ENCODE data around the gene PRKCH.
"Not testable (repeated sequence)": the region's sequence is repeated elsewhere in the genome, so short reads cannot be mapped to it uniquely, and the experiment has no call there.

Gene PRKCH

GRCh38 chr14:61304688-61305087 lies 16.7 kb upstream of the PRKCH start:
- TF ChIP-seq OSR1 (CRISPR knock-in tag; IDR thresholded peaks at IDR 0.05) (no peak), SNAI2 (CRISPR knock-in tag; IDR thresholded peaks at IDR 0.05) (no peak), PPARA (CRISPR knock-in tag; IDR thresholded peaks at IDR 0.05; ENCODE audit: borderline replicate concordance) (no peak), ZFP3 (CRISPR knock-in tag; IDR thresholded peaks at IDR 0.05) (no peak), TOX (CRISPR knock-in tag; IDR thresholded peaks at IDR 0.05; ENCODE audit: borderline replicate concordance) (no peak), CSDC2 (CRISPR knock-in tag; IDR thresholded peaks at IDR 0.05) (no peak), BACH2 (CRISPR knock-in tag; IDR thresholded peaks at IDR 0.05; ENCODE audit: borderline replicate concordance) (no peak), ZC3H10 (CRISPR knock-in tag; IDR thresholded peaks at IDR 0.05) (no peak), GLIS3 (CRISPR knock-in tag; IDR thresholded peaks at IDR 0.05) (no peak), RARB (CRISPR knock-in tag; IDR thresholded peaks at IDR 0.05) (no peak), ZNF8 (CRISPR knock-in tag; IDR thresholded peaks at IDR 0.05) (no peak), TSHZ2 (CRISPR knock-in tag; IDR thresholded peaks at IDR 0.05) (no peak), ZFP30 (CRISPR knock-in tag; IDR thresholded peaks at IDR 0.05) (no peak), TCF4 (CRISPR knock-in tag; IDR thresholded peaks at IDR 0.05; ENCODE audit: borderline replicate concordance) (no peak)
- TF ChIP-seq, protein P1, sequence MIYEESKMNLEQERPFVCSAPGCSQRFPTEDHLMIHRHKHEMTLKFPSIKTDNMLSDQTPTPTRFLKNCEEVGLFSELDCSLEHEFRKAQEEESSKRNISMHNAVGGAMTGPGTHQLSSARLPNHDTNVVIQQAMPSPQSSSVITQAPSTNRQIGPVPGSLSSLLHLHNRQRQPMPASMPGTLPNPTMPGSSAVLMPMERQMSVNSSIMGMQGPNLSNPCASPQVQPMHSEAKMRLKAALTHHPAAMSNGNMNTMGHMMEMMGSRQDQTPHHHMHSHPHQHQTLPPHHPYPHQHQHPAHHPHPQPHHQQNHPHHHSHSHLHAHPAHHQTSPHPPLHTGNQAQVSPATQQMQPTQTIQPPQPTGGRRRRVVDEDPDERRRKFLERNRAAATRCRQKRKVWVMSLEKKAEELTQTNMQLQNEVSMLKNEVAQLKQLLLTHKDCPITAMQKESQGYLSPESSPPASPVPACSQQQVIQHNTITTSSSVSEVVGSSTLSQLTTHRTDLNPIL (CRISPR knock-in tag; IDR thresholded peaks at IDR 0.05; ENCODE audit: low read depth), result no peak
- TF ChIP-seq, protein P2, sequence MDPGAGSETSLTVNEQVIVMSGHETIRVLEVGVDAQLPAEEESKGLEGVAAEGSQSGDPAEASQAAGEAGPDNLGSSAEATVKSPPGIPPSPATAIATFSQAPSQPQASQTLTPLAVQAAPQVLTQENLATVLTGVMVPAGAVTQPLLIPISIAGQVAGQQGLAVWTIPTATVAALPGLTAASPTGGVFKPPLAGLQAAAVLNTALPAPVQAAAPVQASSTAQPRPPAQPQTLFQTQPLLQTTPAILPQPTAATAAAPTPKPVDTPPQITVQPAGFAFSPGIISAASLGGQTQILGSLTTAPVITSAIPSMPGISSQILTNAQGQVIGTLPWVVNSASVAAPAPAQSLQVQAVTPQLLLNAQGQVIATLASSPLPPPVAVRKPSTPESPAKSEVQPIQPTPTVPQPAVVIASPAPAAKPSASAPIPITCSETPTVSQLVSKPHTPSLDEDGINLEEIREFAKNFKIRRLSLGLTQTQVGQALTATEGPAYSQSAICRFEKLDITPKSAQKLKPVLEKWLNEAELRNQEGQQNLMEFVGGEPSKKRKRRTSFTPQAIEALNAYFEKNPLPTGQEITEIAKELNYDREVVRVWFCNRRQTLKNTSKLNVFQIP (CRISPR knock-in tag; IDR thresholded peaks at IDR 0.05; ENCODE audit: borderline replicate concordance, low read depth), result no peak
- ATAC-seq, result no peak

GRCh38 chr14:61308198-61308597 lies 13.2 kb upstream of the PRKCH start:
- ATAC-seq, result no peak
- TF ChIP-seq, protein P1 (CRISPR knock-in tag; IDR thresholded peaks at IDR 0.05; ENCODE audit: low read depth), result no peak
- no peak for TF ChIP-seq TSHZ2 (CRISPR knock-in tag; IDR thresholded peaks at IDR 0.05)
- TF ChIP-seq BACH2 (CRISPR knock-in tag; IDR thresholded peaks at IDR 0.05; ENCODE audit: borderline replicate concordance), result no peak
- no peak for TF ChIP-seq OSR1 (CRISPR knock-in tag; IDR thresholded peaks at IDR 0.05)
- no peak for TF ChIP-seq TOX (CRISPR knock-in tag; IDR thresholded peaks at IDR 0.05; ENCODE audit: borderline replicate concordance)
- TF ChIP-seq ZNF8 (CRISPR knock-in tag; IDR thresholded peaks at IDR 0.05), result no peak
- no peak for TF ChIP-seq CSDC2 (CRISPR knock-in tag; IDR thresholded peaks at IDR 0.05)
- no peak for TF ChIP-seq ESRRG (CRISPR knock-in tag; IDR thresholded peaks at IDR 0.05)
- TF ChIP-seq PATZ1 (CRISPR knock-in tag; IDR thresholded peaks at IDR 0.05; ENCODE audit: borderline replicate concordance), result no peak
- no peak for TF ChIP-seq SNAI2 (CRISPR knock-in tag; IDR thresholded peaks at IDR 0.05)
- no peak for TF ChIP-seq ZNF70 (CRISPR knock-in tag; IDR thresholded peaks at IDR 0.05)
- no peak for TF ChIP-seq PPARA (CRISPR knock-in tag; IDR thresholded peaks at IDR 0.05; ENCODE audit: borderline replicate concordance)
- TF ChIP-seq, protein P2 (CRISPR knock-in tag; IDR thresholded peaks at IDR 0.05; ENCODE audit: borderline replicate concordance, low read depth), result no peak
- TF ChIP-seq ZC3H10 (CRISPR knock-in tag; IDR thresholded peaks at IDR 0.05), result no peak
- TF ChIP-seq RARB (CRISPR knock-in tag; IDR thresholded peaks at IDR 0.05), result no peak
- no peak for TF ChIP-seq GLIS3 (CRISPR knock-in tag; IDR thresholded peaks at IDR 0.05)
- TF ChIP-seq ARNTL (CRISPR knock-in tag; IDR thresholded peaks at IDR 0.05; ENCODE audit: borderline replicate concordance, low read depth), result no peak
- TF ChIP-seq, protein P3, sequence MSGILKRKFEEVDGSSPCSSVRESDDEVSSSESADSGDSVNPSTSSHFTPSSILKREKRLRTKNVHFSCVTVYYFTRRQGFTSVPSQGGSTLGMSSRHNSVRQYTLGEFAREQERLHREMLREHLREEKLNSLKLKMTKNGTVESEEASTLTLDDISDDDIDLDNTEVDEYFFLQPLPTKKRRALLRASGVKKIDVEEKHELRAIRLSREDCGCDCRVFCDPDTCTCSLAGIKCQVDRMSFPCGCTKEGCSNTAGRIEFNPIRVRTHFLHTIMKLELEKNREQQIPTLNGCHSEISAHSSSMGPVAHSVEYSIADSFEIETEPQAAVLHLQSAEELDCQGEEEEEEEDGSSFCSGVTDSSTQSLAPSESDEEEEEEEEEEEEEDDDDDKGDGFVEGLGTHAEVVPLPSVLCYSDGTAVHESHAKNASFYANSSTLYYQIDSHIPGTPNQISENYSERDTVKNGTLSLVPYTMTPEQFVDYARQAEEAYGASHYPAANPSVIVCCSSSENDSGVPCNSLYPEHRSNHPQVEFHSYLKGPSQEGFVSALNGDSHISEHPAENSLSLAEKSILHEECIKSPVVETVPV (CRISPR knock-in tag; IDR thresholded peaks at IDR 0.05), result no peak
- no peak for TF ChIP-seq ZFP3 (CRISPR knock-in tag; IDR thresholded peaks at IDR 0.05)

GRCh38 chr14:61308701-61309100 lies 12.7 kb upstream of the PRKCH start:
- not testable (repeated sequence) for ATAC-seq

Measured in SK-N-SH treated with all-trans-retinoic acid at 6 μM for 48 hours (cell line).